ENCODE measurements around the gene PALD1. TPM values are rescaled to one million over a fixed set of nuclear protein-coding genes. Genes with fewer than 3 reads are reported as not detected.
"Not testable (repeated sequence)": the region's sequence is repeated elsewhere in the genome, so short reads cannot be mapped to it uniquely, and the experiment has no call there.

Gene PALD1
- total RNA-seq, 1 donor from 2014 or later, result 1.8 TPM

DNA sequence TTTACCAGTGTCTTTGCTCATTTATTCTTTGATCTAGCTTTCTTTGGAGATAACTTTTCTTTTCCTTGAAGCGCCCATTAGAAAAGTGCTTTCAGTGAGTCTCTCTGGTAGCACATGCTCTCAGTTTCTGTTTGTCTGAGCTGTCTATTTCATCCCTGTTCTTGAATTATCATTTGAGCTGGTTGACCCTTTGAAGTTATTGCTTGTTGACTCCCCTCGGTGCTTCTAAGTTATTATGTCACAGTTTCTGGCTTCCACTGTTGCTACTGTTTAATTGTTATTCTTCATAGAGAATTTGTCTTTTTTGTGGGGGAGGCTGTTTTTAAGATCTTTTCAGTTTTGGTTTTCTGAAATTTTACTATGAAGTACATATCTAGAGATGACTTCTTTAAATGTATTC is 135.4 kb downstream of the PALD1 start:
- Histone ChIP-seq H3K27me3 (ENCODE audit: insufficient read depth, low read length) (no peaks in the 10 kb centered on the region), H3K36me3 (ENCODE audit: insufficient read depth, low read length) (no peaks in the 10 kb centered on the region), H3K4me3 (ENCODE audit: insufficient read depth, low read depth, low read length) (no peak overlapping the region), H4K20me1 (ENCODE audit: insufficient read depth, low read length) (no peaks in the 10 kb centered on the region), H3K27ac (ENCODE audit: low read depth, low read length) (no peak overlapping the region), H3K79me2 (ENCODE audit: insufficient read depth, low read length) (no peaks in the 10 kb centered on the region), H2AFZ (ENCODE audit: low read depth, low read length) (no peak overlapping the region), H3K4me2 (ENCODE audit: low read length) (no peak overlapping the region), H3K9me3 (ENCODE audit: insufficient read depth, low read depth, low read length) (no peaks in the 10 kb centered on the region), H3K9ac (ENCODE audit: low read length) (no peak overlapping the region), H3K4me1 (ENCODE audit: insufficient read depth, low read length) (peaks cover 36% of the 10 kb centered on the region)
- Mint-ChIP-seq H3K36me3 (ENCODE audit: low read depth, unreplicated experiment) (no peaks in the 10 kb centered on the region), H3K27me3 (ENCODE audit: low read depth, unreplicated experiment) (no peaks in the 10 kb centered on the region), H3K4me3 (ENCODE audit: unreplicated experiment) (no peak overlapping the region), H3K9me3 (ENCODE audit: unreplicated experiment) (no peaks in the 10 kb centered on the region), H3K4me1 (ENCODE audit: low read depth, unreplicated experiment) (peaks cover 21% of the 10 kb centered on the region), H3K27ac (ENCODE audit: unreplicated experiment) (no peak overlapping the region)
- no peak for DNase-seq (ENCODE audit: low read depth)
- TF ChIP-seq, protein P1, sequence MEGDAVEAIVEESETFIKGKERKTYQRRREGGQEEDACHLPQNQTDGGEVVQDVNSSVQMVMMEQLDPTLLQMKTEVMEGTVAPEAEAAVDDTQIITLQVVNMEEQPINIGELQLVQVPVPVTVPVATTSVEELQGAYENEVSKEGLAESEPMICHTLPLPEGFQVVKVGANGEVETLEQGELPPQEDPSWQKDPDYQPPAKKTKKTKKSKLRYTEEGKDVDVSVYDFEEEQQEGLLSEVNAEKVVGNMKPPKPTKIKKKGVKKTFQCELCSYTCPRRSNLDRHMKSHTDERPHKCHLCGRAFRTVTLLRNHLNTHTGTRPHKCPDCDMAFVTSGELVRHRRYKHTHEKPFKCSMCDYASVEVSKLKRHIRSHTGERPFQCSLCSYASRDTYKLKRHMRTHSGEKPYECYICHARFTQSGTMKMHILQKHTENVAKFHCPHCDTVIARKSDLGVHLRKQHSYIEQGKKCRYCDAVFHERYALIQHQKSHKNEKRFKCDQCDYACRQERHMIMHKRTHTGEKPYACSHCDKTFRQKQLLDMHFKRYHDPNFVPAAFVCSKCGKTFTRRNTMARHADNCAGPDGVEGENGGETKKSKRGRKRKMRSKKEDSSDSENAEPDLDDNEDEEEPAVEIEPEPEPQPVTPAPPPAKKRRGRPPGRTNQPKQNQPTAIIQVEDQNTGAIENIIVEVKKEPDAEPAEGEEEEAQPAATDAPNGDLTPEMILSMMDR (IDR thresholded peaks at IDR 0.05; ENCODE audit: insufficient read depth, low read depth, low read length), result no peak
- TF ChIP-seq EZH2 (IDR thresholded peaks at IDR 0.05; ENCODE audit: insufficient read depth, low read length), result no peak
- no peak for FAIRE-seq

DNA sequence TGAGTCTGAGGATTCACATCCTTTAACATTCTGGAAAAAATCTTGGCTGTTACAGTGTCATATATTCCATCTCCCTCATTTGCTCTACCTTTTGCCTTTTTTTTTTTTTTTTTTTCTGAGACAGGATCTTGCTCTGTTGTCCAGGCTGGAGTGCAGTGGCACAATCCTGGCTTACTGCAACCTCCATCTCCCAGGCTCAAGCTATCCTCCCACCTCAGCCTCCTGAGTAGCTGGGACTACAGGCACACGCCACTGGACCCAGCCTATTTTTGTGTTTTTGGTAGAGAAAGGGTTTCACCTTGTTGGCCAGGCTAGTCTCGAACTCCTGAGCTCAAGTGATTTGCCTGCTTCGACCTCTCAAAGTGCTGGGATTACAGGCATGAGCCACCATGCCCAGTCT is 135.8 kb downstream of the PALD1 start:
- not testable (repeated sequence) for H3K27ac Mint-ChIP-seq (ENCODE audit: unreplicated experiment); H3K9me3 Mint-ChIP-seq (ENCODE audit: unreplicated experiment); H3K79me2 ChIP-seq (ENCODE audit: insufficient read depth, low read length); H2AFZ ChIP-seq (ENCODE audit: low read depth, low read length); H3K27me3 Mint-ChIP-seq (ENCODE audit: low read depth, unreplicated experiment); DNase-seq (ENCODE audit: low read depth); FAIRE-seq; H3K27me3 ChIP-seq (ENCODE audit: insufficient read depth, low read length); H4K20me1 ChIP-seq (ENCODE audit: insufficient read depth, low read length); H3K9ac ChIP-seq (ENCODE audit: low read length); H3K27ac ChIP-seq (ENCODE audit: low read depth, low read length); H3K4me3 ChIP-seq (ENCODE audit: insufficient read depth, low read depth, low read length); H3K36me3 ChIP-seq (ENCODE audit: insufficient read depth, low read length); H3K4me3 Mint-ChIP-seq (ENCODE audit: unreplicated experiment); H3K9me3 ChIP-seq (ENCODE audit: insufficient read depth, low read depth, low read length); H3K36me3 Mint-ChIP-seq (ENCODE audit: low read depth, unreplicated experiment); H3K4me2 ChIP-seq (ENCODE audit: low read length)
- H3K4me1 Mint-ChIP-seq (ENCODE audit: low read depth, unreplicated experiment), result peaks cover 21% of the 10 kb centered on the region
- peaks cover 40% of the 10 kb centered on the region for H3K4me1 ChIP-seq (ENCODE audit: insufficient read depth, low read length)

DNA sequence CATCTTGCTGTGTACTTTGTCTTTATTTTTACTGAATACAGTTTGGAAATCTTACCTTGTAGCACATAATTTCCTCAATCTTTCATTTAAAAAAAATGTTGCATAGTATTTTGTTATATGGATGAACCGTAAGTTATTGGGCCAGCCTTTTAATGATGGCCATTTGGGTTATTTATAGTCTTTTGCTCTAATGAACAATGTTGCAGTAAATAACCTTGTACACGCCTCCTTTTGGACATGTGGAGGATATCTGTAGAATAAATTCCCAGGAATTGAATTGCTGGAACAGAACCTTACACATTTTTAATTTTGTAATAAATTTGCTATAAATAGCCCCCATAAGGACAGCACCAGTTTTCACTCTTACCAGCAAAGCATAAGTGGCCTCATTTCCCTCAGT is 136.6 kb downstream of the PALD1 start:
- DNase-seq (ENCODE audit: low read depth) (no peak), FAIRE-seq (no peak)
- Histone ChIP-seq H3K36me3 (ENCODE audit: insufficient read depth, low read length) (no peaks in the 10 kb centered on the region), H3K27me3 (ENCODE audit: insufficient read depth, low read length) (no peaks in the 10 kb centered on the region), H3K27ac (ENCODE audit: low read depth, low read length) (peak overlapping the region; percentile 81), H4K20me1 (ENCODE audit: insufficient read depth, low read length) (no peaks in the 10 kb centered on the region), H3K4me3 (ENCODE audit: insufficient read depth, low read depth, low read length) (no peak overlapping the region), H3K9me3 (ENCODE audit: insufficient read depth, low read depth, low read length) (peaks cover 1% of the 10 kb centered on the region), H2AFZ (ENCODE audit: low read depth, low read length) (no peak overlapping the region), H3K9ac (ENCODE audit: low read length) (peak overlapping the region; percentile 51), H3K4me1 (ENCODE audit: insufficient read depth, low read length) (peaks cover 40% of the 10 kb centered on the region), H3K79me2 (ENCODE audit: insufficient read depth, low read length) (no peaks in the 10 kb centered on the region), H3K4me2 (ENCODE audit: low read length) (no peak overlapping the region)
- H3K27me3 Mint-ChIP-seq (ENCODE audit: low read depth, unreplicated experiment), result no peaks in the 10 kb centered on the region
- H3K36me3 Mint-ChIP-seq (ENCODE audit: low read depth, unreplicated experiment), result peaks cover 2% of the 10 kb centered on the region
- H3K9me3 Mint-ChIP-seq (ENCODE audit: unreplicated experiment), result peaks cover 4% of the 10 kb centered on the region
- no peak overlapping the region for H3K4me3 Mint-ChIP-seq (ENCODE audit: unreplicated experiment)
- H3K4me1 Mint-ChIP-seq (ENCODE audit: low read depth, unreplicated experiment), result peaks cover 21% of the 10 kb centered on the region
- H3K27ac Mint-ChIP-seq (ENCODE audit: unreplicated experiment), result no peak overlapping the region
- TF ChIP-seq, protein P1 (IDR thresholded peaks at IDR 0.05; ENCODE audit: insufficient read depth, low read depth, low read length), result no peak
- TF ChIP-seq EZH2 (IDR thresholded peaks at IDR 0.05; ENCODE audit: insufficient read depth, low read length), result no peak
